Raji (cell line): ENCODE results near the gene ALPK3.

ENCODE experiments used
- POLR2A ChIP-seq: IDR thresholded peaks from 2 replicates; pipeline ENCODE4 v1.6.1; 2011; ENCODE audit warnings: low read depth, low read length, control low read depth; ENCODE audit not compliant: insufficient read depth

ALPK3 gene

GRCh38 chr15:84864444-84864795 is 47.3 kb downstream of the ALPK3 start:
- no peak for TF ChIP-seq POLR2A

GRCh38 chr15:84865074-84865569 is 48.0 kb downstream of the ALPK3 start:
- TF ChIP-seq POLR2A = no peak

GRCh38 chr15:84868037-84868880 is 51.1 kb downstream of the ALPK3 start:
- no peak for TF ChIP-seq POLR2A

- no peak for TF ChIP-seq POLR2A
Measured at GRCh38 chr15:84869510-84869909, 52.4 kb downstream of the ALPK3 start.

- no peak for TF ChIP-seq POLR2A
Measured at GRCh38 chr15:84871428-84871985, 54.4 kb downstream of the ALPK3 start.

- no peak for TF ChIP-seq POLR2A
Measured at GRCh38 chr15:84872009-84872910, 55.1 kb downstream of the ALPK3 start.

- TF ChIP-seq POLR2A = no peak
Measured at GRCh38 chr15:84873997-84874396, 56.8 kb downstream of the ALPK3 start.

- no peak for TF ChIP-seq POLR2A
Measured at GRCh38 chr15:84874981-84875699, 58.0 kb downstream of the ALPK3 start.

- TF ChIP-seq POLR2A = no peak
Measured at GRCh38 chr15:84876269-84876668, 59.1 kb downstream of the ALPK3 start.

GRCh38 chr15:84878504-84878903 is 61.3 kb downstream of the ALPK3 start:
- TF ChIP-seq POLR2A = no peak

- no peak for TF ChIP-seq POLR2A
Measured at GRCh38 chr15:84879088-84879780, 62.1 kb downstream of the ALPK3 start.

GRCh38 chr15:84880007-84880406 is 62.9 kb downstream of the ALPK3 start:
- TF ChIP-seq POLR2A = no peak

GRCh38 chr15:84880822-84881519 is 63.8 kb downstream of the ALPK3 start:
- no peak for TF ChIP-seq POLR2A

- no peak for TF ChIP-seq POLR2A
Measured at GRCh38 chr15:84881520-84881830, 64.3 kb downstream of the ALPK3 start.
